Dermis microvascular lymphatic vessel endothelial cell (primary cell): ENCODE results near the gene PDHX. TPM values are rescaled to one million over a fixed set of nuclear protein-coding genes. Genes with fewer than 3 reads are reported as not detected.

Experiments used
- DNase-seq, 2 donors: peaks; one replicate each; pipeline versions ENCODE4 v3.0.0 to v3.0.0-alpha.2; 2010; ENCODE audit warnings: low read depth in 2 of 2
- total RNA-seq: library from RNA; depleted of rRNA; stranded (reverse); fragments of >200 nt; gene quantifications from 2 replicates; pipeline ENCODE4 v1.2.1, GENCODE V29; 2014

PDHX gene
- total RNA-seq, 1 donor from 2014 or later = 15.4 TPM

GRCh38 chr11:35043936-35044335 lies 127.5 kb downstream of the PDHX start:
- no peak for DNase-seq

- DNase-seq = peak; percentile 14 to 76
Observed at GRCh38 chr11:35045236-35045820, 128.9 kb downstream of the PDHX start.

Other genes starting within 250 kb of the PDHX start
- gene APIP, start 239 bp upstream of the PDHX start, total RNA-seq = 9.0 and 16.6 TPM in 2 replicates
- 1.8 and 5.0 TPM in 2 replicates for gene CD44, start 222.6 kb downstream of the PDHX start, total RNA-seq